Stimulated activated CD4-positive, alpha-beta T cell treated with anti-CD3 and anti-CD28 coated beads, Interleukin-4, amount 100 ng/mL, for 24 hours (primary cell): Measurements from ENCODE around the gene FADS1.
A peak's percentile ranks its signal among the peaks of the same experiment; 100 is the strongest.

Source experiments
- DNase-seq: peaks from one replicate; pipeline ENCODE4 v3.0.0-alpha.2; 2020

Gene FADS1

GRCh38 chr11:61816736-61817455 is at the start of gene FADS1:
FADS1 (minus strand) TSS chr11:61817003; CDS start chr11:61816929, 74 bp downstream.
- peak; percentile 75 for DNase-seq

GRCh38 chr11:61866231-61866957 is 49.6 kb upstream of the FADS1 start:
- no peak for DNase-seq

GRCh38 chr11:61864814-61865775 is 48.3 kb upstream of the FADS1 start:
- no peak for DNase-seq

GRCh38 chr11:61863548-61864081 is 46.8 kb upstream of the FADS1 start:
- DNase-seq: no peak

GRCh38 chr11:61862714-61863547 is 46.1 kb upstream of the FADS1 start:
- DNase-seq: no peak

GRCh38 chr11:61861634-61862033 is 44.8 kb upstream of the FADS1 start:
- no peak for DNase-seq

- DNase-seq: no peak
These were observed 43.5 kb upstream of the FADS1 start for GRCh38 chr11:61860054-61860903.

GRCh38 chr11:61855939-61856680 is 39.3 kb upstream of the FADS1 start:
- no peak for DNase-seq

GRCh38 chr11:61854966-61855714 is 38.3 kb upstream of the FADS1 start:
- no peak for DNase-seq

- no peak for DNase-seq
These were observed 37.5 kb upstream of the FADS1 start for GRCh38 chr11:61854206-61854895.

- no peak for DNase-seq
These were observed 36.9 kb upstream of the FADS1 start for GRCh38 chr11:61853698-61854169.

- DNase-seq: no peak
These were observed 35.1 kb upstream of the FADS1 start for GRCh38 chr11:61851900-61852295.

- DNase-seq: no peak
These were observed 34.5 kb upstream of the FADS1 start for GRCh38 chr11:61851113-61851899.

- DNase-seq: no peak
These were observed 33.9 kb upstream of the FADS1 start for GRCh38 chr11:61850687-61851086.

- no peak for DNase-seq
These were observed 31.8 kb upstream of the FADS1 start for GRCh38 chr11:61848631-61849030.

GRCh38 chr11:61847914-61848581 is 31.2 kb upstream of the FADS1 start:
- DNase-seq: no peak

- DNase-seq: no peak
These were observed 29.7 kb upstream of the FADS1 start for GRCh38 chr11:61846362-61847020.
